Stimulated activated CD8-positive, alpha-beta memory T cell treated with anti-CD3 and anti-CD28 coated beads, Interleukin-4, amount 100 ng/mL, for 1 hour (primary cell): ENCODE results near the gene MCTP2.

Experiments used
- DNase-seq, 2 donors: peaks; one replicate each; pipeline ENCODE4 v3.0.0-alpha.2; 2020; ENCODE audit warnings: low read depth in 2 of 2, low spot score in 1 of 2

Gene MCTP2

GRCh38 chr15:94352636-94353487 lies 121.5 kb downstream of the MCTP2 start:
- no peak for DNase-seq

GRCh38 chr15:94353488-94353820 lies 122.1 kb downstream of the MCTP2 start:
- DNase-seq, result no peak

GRCh38 chr15:94354655-94355054 lies 123.3 kb downstream of the MCTP2 start:
- DNase-seq, result no peak

DNA sequence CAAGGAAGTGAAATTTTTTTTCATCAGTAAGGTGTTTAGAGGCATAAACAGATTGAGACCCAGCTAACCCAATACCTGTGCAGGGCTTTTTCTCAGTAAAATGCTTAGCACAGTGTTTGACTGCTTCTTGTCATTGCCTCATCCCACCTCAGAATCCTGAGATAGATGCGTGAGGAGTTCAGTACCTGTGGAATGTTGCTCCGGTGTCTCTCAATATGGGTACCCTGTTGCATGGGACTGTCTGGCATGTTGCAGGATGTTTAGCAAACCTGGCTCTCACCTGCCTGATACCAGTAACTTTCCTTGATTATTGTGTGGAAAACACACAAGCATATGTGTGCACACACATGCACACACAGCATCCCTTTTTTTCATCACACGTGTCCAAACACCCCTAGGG lies 128.4 kb downstream of the MCTP2 start:
- no peak for DNase-seq

DNA sequence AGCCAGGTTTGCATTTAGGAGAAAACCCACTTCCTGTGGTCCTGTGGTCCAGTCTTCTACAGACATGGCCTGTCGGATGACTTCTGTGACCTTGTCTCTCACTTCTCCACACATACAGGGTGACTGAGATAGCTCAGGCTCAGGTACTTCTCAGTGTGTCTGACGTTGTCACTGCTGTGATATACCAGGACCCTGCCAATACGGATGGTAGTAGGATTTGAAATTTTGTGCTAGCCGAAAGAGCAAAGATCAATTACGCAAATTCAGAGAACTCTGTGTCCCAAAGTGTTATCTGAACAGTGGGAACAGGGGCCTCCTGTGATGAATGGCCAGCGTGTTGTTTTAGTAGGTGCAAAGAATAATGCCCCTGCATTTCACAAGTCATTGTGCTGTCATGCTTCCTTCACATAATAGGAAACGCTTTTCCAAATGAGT lies 128.9 kb downstream of the MCTP2 start:
- no peak for DNase-seq

DNA sequence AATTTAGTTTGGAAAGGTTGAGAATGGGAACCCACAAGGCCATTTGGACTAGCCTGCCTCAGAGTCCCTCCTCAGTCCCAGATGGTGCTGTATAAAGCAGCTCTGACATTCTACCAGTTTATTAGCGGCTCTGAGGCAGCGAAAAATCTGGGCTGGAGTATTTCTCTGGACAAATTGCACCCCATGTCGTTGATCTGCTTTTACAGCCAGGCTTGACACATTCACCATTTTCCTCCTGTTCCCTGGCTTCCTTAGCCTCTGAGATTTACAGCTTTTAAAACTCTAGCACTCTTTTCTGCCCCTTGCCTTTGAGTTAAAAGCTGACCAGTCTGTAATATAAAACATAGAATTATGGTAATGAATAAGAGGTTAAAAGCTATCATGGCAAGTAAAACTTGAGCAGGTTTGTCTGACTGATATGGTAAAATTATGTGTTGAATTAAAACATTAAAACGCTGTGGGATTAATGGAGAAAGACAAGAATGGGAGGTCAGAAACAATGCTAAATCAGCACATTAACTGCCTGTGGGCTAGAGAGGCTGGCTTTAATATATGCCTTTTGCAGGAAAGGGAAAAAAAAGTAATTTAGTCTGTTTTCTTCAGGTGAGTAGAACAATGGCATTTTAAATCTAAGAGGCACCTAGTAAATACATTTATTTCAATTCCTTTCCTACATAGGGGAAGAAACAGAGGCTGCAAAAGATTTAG lies 131.2 kb downstream of the MCTP2 start:
- no peak for DNase-seq

DNA sequence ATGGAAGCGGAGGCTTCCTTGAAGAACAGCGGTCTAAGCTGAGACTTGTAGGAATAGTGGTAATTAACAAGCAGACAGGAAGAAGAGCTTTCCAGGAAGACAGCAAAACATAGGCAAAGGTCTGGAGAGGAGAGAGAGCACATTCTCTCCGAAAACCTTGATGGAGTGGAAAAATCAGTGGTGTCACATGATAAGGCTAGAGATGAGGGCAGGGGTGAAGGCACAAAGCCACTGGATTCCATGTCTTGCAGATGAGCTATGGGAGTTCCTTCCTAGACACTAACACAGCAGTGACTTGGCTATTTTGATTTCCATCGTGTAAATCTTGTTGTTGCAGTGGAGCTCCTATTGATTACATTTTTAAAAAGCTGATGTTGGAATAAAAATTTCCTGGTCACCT lies 132.0 kb downstream of the MCTP2 start:
- DNase-seq, result no peak

DNA sequence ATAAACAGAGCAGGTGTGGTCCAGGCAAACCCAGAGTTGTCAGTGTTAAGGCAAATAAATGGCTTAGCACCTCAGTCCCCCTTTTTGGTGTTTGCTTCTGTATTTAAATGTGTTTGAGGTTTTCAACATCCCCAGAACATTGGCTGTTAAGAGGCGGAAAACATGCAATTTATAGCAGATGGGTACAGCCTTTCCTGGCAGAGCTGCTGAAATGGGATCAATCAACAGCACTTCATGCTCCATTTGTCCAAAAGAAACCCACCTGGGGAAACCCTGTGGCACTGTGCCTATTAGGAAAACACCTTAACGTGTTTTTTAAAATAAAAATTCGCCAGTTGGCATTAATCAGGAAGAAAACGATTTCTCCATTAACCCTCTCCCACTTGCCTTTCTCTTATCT lies 135.4 kb downstream of the MCTP2 start:
- no peak for DNase-seq

DNA sequence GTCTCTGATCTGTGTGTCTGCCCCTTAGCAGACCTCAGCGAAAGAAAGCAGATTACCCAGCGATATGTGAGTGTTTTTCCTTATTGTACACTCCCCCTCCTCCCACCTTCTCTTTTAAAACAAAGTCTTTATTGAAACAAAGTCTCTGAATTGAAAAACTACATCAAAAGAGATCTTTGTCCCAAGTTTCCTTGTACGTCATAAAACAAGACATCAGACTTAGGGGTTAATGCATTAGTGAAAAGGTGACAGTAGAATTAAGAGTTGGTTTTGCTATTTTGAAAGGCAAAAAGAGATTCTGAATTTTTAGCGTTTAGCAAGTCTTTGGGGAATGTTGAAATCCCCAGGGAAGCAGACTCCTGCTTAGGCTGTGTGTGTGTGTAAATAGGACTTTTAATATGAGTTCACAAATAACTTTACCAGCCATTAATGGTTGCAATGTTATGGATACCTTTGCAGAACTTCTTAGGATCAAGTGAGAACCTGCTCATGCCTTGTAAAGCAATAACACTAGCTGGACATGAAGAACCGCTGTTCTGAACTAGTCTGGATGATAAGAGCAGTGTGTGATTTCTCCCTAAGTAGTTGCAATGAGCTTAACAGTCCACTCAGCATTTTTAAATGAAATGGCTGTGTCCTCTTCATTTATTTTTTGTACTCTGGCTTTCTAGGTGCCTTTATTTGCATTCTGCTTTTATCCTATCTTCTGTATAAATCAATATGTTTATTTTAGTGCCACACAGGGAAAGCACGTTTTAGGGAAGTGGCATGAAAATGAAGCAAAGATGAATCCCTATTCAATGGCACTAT lies 136.6 kb downstream of the MCTP2 start:
- no peak for DNase-seq

DNA sequence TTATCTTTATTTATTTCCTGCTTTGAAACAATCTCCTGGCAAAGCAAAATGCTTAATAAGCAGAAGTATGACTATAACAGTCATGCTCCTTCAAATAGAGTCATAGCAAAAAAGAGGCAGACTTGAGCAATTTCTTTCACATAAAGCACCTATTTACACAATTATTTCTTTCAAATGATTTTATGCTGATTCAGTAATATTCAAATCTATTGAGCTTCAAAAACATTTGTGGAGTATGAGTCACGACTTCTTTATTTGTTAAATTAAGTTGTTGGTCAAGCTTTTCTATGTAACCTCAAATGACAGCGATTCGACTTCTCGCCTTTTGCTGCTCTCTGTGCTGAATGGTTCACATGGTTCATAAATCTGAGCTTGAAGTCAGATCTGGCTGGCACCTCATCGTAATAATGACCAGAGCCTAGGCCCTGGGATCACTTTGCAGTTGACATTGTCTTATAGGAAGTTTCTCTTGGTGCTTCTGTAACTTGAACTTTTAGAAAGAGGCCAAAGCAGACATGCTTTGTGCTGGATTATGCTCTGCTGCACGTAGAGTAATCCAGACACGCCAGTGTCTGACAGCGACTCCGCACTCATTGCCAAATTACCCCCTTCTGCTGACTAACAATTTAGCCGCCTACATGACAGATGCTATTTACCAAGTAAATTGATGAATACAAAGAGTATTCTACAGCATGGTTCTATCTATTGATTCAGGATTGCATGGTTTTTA lies 139.0 kb downstream of the MCTP2 start:
- DNase-seq, result no peak

DNA sequence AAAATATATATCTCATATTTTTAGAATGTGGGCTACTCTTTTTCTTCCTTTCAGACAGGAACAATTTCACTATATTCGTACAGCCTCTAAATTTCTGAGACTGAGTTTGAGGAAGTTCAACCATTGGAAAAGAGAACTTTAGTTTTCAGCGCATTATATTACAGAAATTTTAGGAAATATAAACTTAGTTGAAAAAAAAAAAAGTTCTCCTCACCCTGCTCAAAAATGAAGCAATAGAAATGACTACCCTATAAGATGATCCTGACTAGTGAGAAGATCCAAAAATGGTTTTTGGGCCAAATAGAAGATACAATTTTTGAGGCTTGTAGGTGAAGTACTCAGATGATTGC lies 139.6 kb downstream of the MCTP2 start:
- DNase-seq, result no peak

DNA sequence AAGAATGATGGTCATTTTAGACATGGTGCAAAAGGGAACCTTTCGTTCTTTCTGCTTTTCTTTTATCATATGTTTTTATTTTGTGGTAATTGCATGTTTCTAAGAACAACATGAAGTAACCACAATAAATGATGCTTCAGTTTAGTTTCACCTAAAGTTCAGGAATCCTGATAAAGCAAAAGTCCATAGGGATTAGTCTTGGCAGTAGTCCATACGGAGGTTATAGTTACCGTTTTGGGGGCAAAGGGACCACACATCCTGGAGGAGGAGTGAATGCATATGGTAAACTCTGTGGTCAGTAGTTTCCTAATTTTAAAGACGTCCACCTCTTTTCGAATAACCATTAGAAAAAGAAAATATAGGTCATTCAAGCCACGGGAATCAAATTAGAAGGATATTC lies 141.5 kb downstream of the MCTP2 start:
- DNase-seq, result no peak

GRCh38 chr15:94375997-94376396 lies 144.6 kb downstream of the MCTP2 start:
- DNase-seq, result no peak

DNA sequence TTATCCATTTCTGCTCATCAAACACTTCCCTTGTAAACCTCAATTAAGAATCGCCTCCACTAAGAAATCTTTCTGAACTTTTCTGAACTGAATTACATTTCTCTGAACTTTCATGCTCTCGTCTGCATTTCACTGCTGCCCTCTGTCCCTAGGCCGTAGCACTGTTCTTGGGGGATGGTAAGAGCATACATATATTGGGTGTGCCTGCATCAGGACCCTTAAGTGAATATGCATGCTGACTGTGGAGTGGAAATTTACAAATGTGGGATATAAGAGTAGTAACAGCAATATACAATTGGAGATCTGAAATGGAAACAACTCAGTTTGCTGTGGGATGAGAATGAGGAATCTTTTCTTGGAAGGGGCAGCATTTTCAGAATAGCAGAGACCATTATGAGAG lies 148.6 kb downstream of the MCTP2 start:
- no peak for DNase-seq

DNA sequence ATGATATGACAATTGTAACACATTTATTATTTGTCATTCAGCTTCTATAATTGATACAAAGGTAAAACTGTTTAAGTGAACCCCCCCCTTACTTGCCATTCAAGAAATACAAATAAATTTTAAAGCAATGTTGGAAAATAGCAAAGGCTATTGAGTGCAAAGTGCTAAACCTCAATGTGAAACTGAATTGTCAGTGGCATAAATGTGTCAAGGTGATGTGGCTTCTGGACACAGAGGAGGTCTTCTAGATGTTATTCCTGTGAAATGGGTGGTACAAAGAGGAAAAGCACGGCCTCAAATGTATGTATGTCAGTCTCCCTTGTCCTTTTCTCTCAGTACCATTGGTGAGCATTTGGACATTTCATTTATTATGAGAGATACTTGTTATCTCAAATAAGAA lies 149.4 kb downstream of the MCTP2 start:
- no peak for DNase-seq

DNA sequence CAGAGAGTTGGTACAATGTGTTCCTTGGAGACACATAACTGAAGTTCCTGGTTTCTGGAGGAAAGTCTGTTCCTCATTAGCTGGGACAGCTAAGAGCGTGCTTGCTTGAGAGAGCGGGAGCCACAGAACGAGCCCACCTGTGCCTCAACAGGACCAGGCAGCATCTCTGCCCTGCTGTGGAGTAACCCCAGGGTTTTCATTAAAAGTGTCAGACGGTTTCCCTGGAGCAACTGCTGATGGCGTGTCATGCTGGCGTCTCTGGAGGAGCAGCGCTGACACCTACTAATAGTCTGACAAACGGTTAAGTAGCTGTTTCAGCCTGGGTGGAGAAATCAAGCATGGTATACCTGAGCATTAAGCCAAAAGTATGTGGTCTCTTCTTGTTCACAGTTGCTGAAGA lies 150.0 kb downstream of the MCTP2 start:
- no peak for DNase-seq

DNA sequence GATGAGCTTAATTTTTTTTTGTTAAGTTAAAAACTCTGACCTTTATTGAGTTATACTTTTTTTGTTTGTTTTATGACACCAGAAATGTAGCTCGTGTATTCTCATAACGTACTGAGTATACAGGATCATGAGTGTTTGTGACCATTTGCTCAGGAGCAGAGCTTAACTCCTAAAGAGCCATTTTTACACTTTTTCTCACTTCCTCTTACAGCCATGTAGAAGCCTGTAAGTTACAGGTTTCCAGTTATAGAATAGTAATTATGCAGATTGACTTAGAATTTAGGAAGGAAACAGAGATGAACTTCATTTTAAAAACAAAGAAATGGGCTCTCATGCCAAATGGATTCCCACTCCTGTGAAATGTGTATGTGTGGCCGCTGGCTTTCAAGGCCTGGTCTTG lies 151.7 kb downstream of the MCTP2 start:
- no peak for DNase-seq

GRCh38 chr15:94383706-94384105 lies 152.3 kb downstream of the MCTP2 start:
- DNase-seq, result no peak

GRCh38 chr15:94385441-94385840 lies 154.1 kb downstream of the MCTP2 start:
- no peak for DNase-seq

DNA sequence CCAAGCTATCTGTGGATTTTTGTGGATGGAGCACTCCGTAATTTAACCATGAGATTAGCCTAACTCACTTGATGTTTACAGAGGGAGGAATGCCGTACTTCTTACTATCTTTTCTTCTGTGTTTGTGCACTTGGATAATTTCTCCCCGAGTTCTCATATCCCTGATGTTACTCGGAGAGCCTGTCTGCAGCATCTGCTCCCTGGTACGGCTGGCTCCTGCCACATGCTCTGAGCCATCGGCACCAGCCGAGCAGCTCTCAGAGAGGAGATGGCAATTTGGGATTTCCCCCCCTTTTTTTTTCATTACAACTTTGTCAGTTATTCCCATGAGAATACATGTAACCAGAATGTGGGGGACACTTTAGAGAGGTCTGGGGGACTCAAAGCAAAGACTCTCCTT lies 155.0 kb downstream of the MCTP2 start:
- DNase-seq, result no peak

DNA sequence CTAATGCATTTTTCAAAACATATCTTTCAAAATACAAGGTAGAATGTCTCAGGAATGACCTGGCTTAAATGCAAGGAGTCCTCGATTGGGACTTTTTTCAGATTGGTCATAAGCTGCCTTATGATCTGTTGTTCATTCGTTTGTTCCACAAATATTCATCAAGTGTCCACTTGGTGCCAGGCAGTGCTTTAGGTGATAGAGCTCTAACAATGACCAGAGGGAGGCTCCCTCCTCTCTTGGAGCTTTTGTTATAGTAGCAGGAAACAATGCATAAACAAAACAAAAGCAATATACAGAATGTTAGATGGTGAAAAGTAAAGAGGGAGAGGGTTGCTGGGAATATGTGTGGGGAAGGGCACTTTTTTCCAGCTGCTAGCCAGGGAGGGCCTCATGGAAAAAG lies 156.1 kb downstream of the MCTP2 start:
- no peak for DNase-seq
